Stimulated activated CD8-positive, alpha-beta memory T cell treated with anti-CD3 and anti-CD28 coated beads, Interleukin-4, amount 100 ng/mL, for 4 hours (primary cell): Measurements from ENCODE around the gene LTBP4.

Experiments
- DNase-seq, 2 donors: peaks; one replicate each; pipeline ENCODE4 v3.0.0-alpha.2; 2020; ENCODE audit warnings: low read depth in 2 of 2, low spot score in 1 of 2

Gene LTBP4

GRCh38 chr19:40658031-40658430, 56.9 kb downstream of the LTBP4 start:
- DNase-seq, result no peak

- no peak for DNase-seq
Measured at GRCh38 chr19:40659116-40659515, 57.9 kb downstream of the LTBP4 start.

- DNase-seq, result no peak
Measured at GRCh38 chr19:40659566-40659965, 58.4 kb downstream of the LTBP4 start.

- no peak for DNase-seq
Measured at GRCh38 chr19:40661616-40662015, 60.4 kb downstream of the LTBP4 start.

GRCh38 chr19:40662925-40663694, 61.9 kb downstream of the LTBP4 start:
- peak; percentile 79 to 89 for DNase-seq

- DNase-seq, result no peak
Measured at GRCh38 chr19:40663695-40664692, 62.8 kb downstream of the LTBP4 start.

GRCh38 chr19:40666803-40667438, 65.8 kb downstream of the LTBP4 start:
- DNase-seq, result no peak

- no peak for DNase-seq
Measured at GRCh38 chr19:40667602-40668001, 66.4 kb downstream of the LTBP4 start.

- no peak for DNase-seq
Measured at GRCh38 chr19:40668991-40669614, 67.9 kb downstream of the LTBP4 start.

GRCh38 chr19:40671404-40671803, 70.2 kb downstream of the LTBP4 start:
- no peak for DNase-seq

- no peak for DNase-seq
Measured at GRCh38 chr19:40672038-40672437, 70.9 kb downstream of the LTBP4 start.

GRCh38 chr19:40672573-40673299, 71.6 kb downstream of the LTBP4 start:
- DNase-seq, result no peak

- DNase-seq, result no peak
Measured at GRCh38 chr19:40673397-40673796, 72.2 kb downstream of the LTBP4 start.

- no peak for DNase-seq
Measured at GRCh38 chr19:40674291-40674690, 73.1 kb downstream of the LTBP4 start.

- no peak for DNase-seq
Measured at GRCh38 chr19:40677156-40677555, 76.0 kb downstream of the LTBP4 start.
